ENCODE measurements around the gene ZBTB46.

The ZBTB46 gene

GRCh38 chr20:63766695-63767426 lies 64.2 kb downstream of the ZBTB46 start:
- DNase-seq (ENCODE audit: low read depth) = no peak

GRCh38 chr20:63765902-63766301 lies 65.2 kb downstream of the ZBTB46 start:
- DNase-seq (ENCODE audit: low read depth) = no peak

- DNase-seq (ENCODE audit: low read depth) = no peak
Observed at GRCh38 chr20:63765082-63765873, 65.8 kb downstream of the ZBTB46 start.

GRCh38 chr20:63759377-63759901 lies 71.6 kb downstream of the ZBTB46 start:
- DNase-seq (ENCODE audit: low read depth) = no peak

GRCh38 chr20:63758152-63758551 lies 72.9 kb downstream of the ZBTB46 start:
- no peak for DNase-seq (ENCODE audit: low read depth)

- no peak for DNase-seq (ENCODE audit: low read depth)
Observed at GRCh38 chr20:63756648-63756991, 74.4 kb downstream of the ZBTB46 start.

GRCh38 chr20:63755933-63756647 lies 75.0 kb downstream of the ZBTB46 start:
- no peak for DNase-seq (ENCODE audit: low read depth)

- DNase-seq (ENCODE audit: low read depth) = no peak
Observed at GRCh38 chr20:63754008-63754407, 77.1 kb downstream of the ZBTB46 start.

- DNase-seq (ENCODE audit: low read depth) = no peak
Observed at GRCh38 chr20:63753381-63753780, 77.7 kb downstream of the ZBTB46 start.

- DNase-seq (ENCODE audit: low read depth) = no peak
Observed at GRCh38 chr20:63752411-63753101, 78.5 kb downstream of the ZBTB46 start.

GRCh38 chr20:63751471-63752271 lies 79.4 kb downstream of the ZBTB46 start:
- DNase-seq (ENCODE audit: low read depth) = no peak

GRCh38 chr20:63750807-63751470 lies 80.1 kb downstream of the ZBTB46 start:
- no peak for DNase-seq (ENCODE audit: low read depth)

GRCh38 chr20:63749597-63750508 lies 81.2 kb downstream of the ZBTB46 start:
- DNase-seq (ENCODE audit: low read depth) = no peak

GRCh38 chr20:63748934-63749270 lies 82.2 kb downstream of the ZBTB46 start:
- DNase-seq (ENCODE audit: low read depth) = no peak

GRCh38 chr20:63748070-63748933 lies 82.8 kb downstream of the ZBTB46 start:
- no peak for DNase-seq (ENCODE audit: low read depth)

- DNase-seq (ENCODE audit: low read depth) = no peak
Observed at GRCh38 chr20:63747622-63748069, 83.4 kb downstream of the ZBTB46 start.

- no peak for DNase-seq (ENCODE audit: low read depth)
Observed at GRCh38 chr20:63746751-63747315, 84.2 kb downstream of the ZBTB46 start.
